ENCODE measurements around the gene IL31RA. TPM values are rescaled to one million over a fixed set of nuclear protein-coding genes. Genes with fewer than 3 reads are reported as not detected.

The IL31RA gene
- total RNA-seq, 4 donors from 2014 or later, result 0.29 TPM; not detected in 3

- H3K27ac ChIP-seq, result no peak overlapping the region
- in situ Hi-C loops (cut with MboI; ENCODE audit: low sequenced_read_pairs in 4 of 4) (loop anchor here in 3 of 4 donors (25.0 kb wide), 2 partner anchors 658 to 683 kb away; partner anchors contain the start of genes DHX29 (in 1 of the 3) and MTREX (in 1 of the 3)), intact Hi-C loops (cut with DNase I; ENCODE audit: low total_unique reads) (no loop called here)
- no peaks in the 10 kb centered on the region for H3K9me3 ChIP-seq
- H3K36me3 ChIP-seq, result peaks cover 3 to 6% of the 10 kb centered on the region in 2 donors
- ATAC-seq (no peak), DNase-seq (no peak)
- H3K4me3 ChIP-seq, result no peak overlapping the region
- H3K4me1 ChIP-seq, result peaks cover 0 to 7% of the 10 kb centered on the region in 2 donors
- TF ChIP-seq POLR2A (IDR thresholded peaks at IDR 0.05) (no peak), CTCF (IDR thresholded peaks at IDR 0.05 in 4 of 5, conservative IDR thresholded peaks at IDR 0.05 in 1 of 5) (no peak)
- no peaks in the 10 kb centered on the region for H3K27me3 ChIP-seq
These were observed 118.8 kb downstream of the IL31RA start for GRCh38 chr5:55969956-55970355.

Other genes with a start within 250 kb of the IL31RA start
- 10 to 100 TPM in 2 of 4 donors, 1 to 10 TPM in 2; 5.4 to 11.9 (median 10.2) TPM for gene SLC38A9, start 139.0 kb upstream of the IL31RA start, total RNA-seq
- not detected for gene DDX4, start 113.3 kb upstream of the IL31RA start, total RNA-seq
- gene IL6ST, start 143.6 kb downstream of the IL31RA start, total RNA-seq, result 100 to 1,000 TPM; 128 to 228 (median 167) TPM